ENCODE measurements around the gene ITGAD.

The ITGAD gene

DNA sequence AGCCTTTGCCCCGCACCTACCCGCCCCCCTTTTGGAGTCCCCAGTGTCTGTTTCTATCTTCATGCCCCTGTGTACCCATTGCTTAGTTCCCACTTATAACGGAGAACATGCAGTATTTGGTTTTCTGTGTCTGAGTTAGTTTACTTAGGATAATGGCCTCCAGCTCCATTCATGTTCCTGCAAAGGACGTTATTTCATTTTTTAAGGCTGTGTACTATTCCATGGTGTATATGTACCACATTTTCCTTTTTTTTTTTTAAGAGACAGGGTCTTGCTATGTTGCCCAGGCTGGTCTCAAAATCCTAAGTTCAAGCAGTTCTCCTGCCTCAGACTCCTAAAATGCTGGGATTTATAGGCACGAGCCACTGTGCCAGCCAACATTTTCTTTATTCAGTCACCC, 74.7 kb downstream of the ITGAD start:
- TF ChIP-seq CTCF (IDR thresholded peaks at IDR 0.05; ENCODE audit: low read depth, low read length, poor library complexity, severe bottlenecking), result no peak
- TF ChIP-seq EZH2phosphoT487 (IDR thresholded peaks at IDR 0.05; ENCODE audit: borderline replicate concordance, low read length), result no peak
- H3K4me1 ChIP-seq (ENCODE audit: control insufficient read depth, low read length), result peaks cover 10% of the 10 kb centered on the region
- H3K9me2 ChIP-seq (replicated peaks; ENCODE audit: control insufficient read depth, low read length), result no peaks in the 10 kb centered on the region
- no peaks in the 10 kb centered on the region for H3K79me2 ChIP-seq (ENCODE audit: control insufficient read depth, low read length)
- no peak overlapping the region for H3K27ac ChIP-seq (ENCODE audit: low read depth, low read length)
- no peak overlapping the region for H3K4me3 ChIP-seq (ENCODE audit: low read length)
- H3K4me2 ChIP-seq (ENCODE audit: low read length), result no peak overlapping the region
- H4K20me1 ChIP-seq (ENCODE audit: control insufficient read depth, insufficient read depth, low read depth, low read length), result no peaks in the 10 kb centered on the region
- no peaks in the 10 kb centered on the region for H3K9me3 ChIP-seq (ENCODE audit: control insufficient read depth, insufficient read depth, low read length)
- no peaks in the 10 kb centered on the region for H3F3A ChIP-seq (ENCODE audit: control insufficient read depth, insufficient read depth)
- H3K27me3 ChIP-seq (ENCODE audit: control insufficient read depth, low read length), result no peaks in the 10 kb centered on the region
- H3K36me3 ChIP-seq (ENCODE audit: control insufficient read depth, low read length), result no peaks in the 10 kb centered on the region

- peaks cover 10% of the 10 kb centered on the region for H3K4me1 ChIP-seq (ENCODE audit: control insufficient read depth, low read length)
- H3F3A ChIP-seq (ENCODE audit: control insufficient read depth, insufficient read depth), result no peaks in the 10 kb centered on the region
- no peak overlapping the region for H3K4me2 ChIP-seq (ENCODE audit: low read length)
- TF ChIP-seq CTCF (IDR thresholded peaks at IDR 0.05; ENCODE audit: low read depth, low read length, poor library complexity, severe bottlenecking) (no peak), EZH2phosphoT487 (IDR thresholded peaks at IDR 0.05; ENCODE audit: borderline replicate concordance, low read length) (no peak)
- no peak overlapping the region for H3K27ac ChIP-seq (ENCODE audit: low read depth, low read length)
- no peaks in the 10 kb centered on the region for H3K36me3 ChIP-seq (ENCODE audit: control insufficient read depth, low read length)
- H3K9me2 ChIP-seq (replicated peaks; ENCODE audit: control insufficient read depth, low read length), result no peaks in the 10 kb centered on the region
- H3K79me2 ChIP-seq (ENCODE audit: control insufficient read depth, low read length), result no peaks in the 10 kb centered on the region
- H4K20me1 ChIP-seq (ENCODE audit: control insufficient read depth, insufficient read depth, low read depth, low read length), result no peaks in the 10 kb centered on the region
- no peaks in the 10 kb centered on the region for H3K9me3 ChIP-seq (ENCODE audit: control insufficient read depth, insufficient read depth, low read length)
- no peak overlapping the region for H3K4me3 ChIP-seq (ENCODE audit: low read length)
- H3K27me3 ChIP-seq (ENCODE audit: control insufficient read depth, low read length), result no peaks in the 10 kb centered on the region
Measured at GRCh38 chr16:31470615-31471014, 77.5 kb downstream of the ITGAD start.

DNA sequence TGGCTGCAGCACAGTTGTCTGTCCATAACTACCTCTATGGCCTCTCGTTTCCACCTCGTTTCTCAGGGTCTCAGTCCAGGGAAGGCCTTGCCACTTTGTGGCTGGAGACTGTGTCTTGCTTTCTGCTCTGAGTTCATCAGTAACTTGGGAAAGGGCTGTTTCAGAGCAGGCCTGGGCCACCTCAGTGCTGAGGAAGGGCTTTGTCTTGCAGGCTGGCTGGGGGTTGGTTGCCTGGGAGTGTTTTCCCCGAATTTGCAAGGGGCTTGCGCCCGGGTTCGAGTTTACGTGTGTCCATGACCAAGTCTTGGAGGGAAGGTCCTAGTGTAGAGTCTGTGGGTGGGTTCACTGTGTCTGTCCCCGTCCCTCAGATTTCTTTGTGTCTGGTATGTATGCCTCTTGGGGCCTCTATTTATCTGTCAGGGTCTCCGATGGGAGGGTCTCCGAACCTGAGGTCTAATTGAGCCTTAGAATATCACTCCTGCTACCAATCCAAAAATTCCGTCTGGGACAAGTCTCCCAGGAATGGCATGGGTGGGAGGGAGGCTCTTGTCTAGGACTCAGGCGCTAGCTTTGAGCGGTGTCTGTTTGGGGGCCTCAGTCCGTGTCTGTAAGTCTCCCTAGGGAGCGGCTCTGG, 78.2 kb downstream of the ITGAD start:
- H3K27me3 ChIP-seq (ENCODE audit: control insufficient read depth, low read length), result no peaks in the 10 kb centered on the region
- H3K36me3 ChIP-seq (ENCODE audit: control insufficient read depth, low read length), result no peaks in the 10 kb centered on the region
- H3K9me2 ChIP-seq (replicated peaks; ENCODE audit: control insufficient read depth, low read length), result no peaks in the 10 kb centered on the region
- no peaks in the 10 kb centered on the region for H3F3A ChIP-seq (ENCODE audit: control insufficient read depth, insufficient read depth)
- H4K20me1 ChIP-seq (ENCODE audit: control insufficient read depth, insufficient read depth, low read depth, low read length), result no peaks in the 10 kb centered on the region
- H3K9me3 ChIP-seq (ENCODE audit: control insufficient read depth, insufficient read depth, low read length), result no peaks in the 10 kb centered on the region
- no peak overlapping the region for H3K4me2 ChIP-seq (ENCODE audit: low read length)
- no peak overlapping the region for H3K27ac ChIP-seq (ENCODE audit: low read depth, low read length)
- no peaks in the 10 kb centered on the region for H3K79me2 ChIP-seq (ENCODE audit: control insufficient read depth, low read length)
- H3K4me1 ChIP-seq (ENCODE audit: control insufficient read depth, low read length), result peaks cover 10% of the 10 kb centered on the region
- TF ChIP-seq CTCF (IDR thresholded peaks at IDR 0.05; ENCODE audit: low read depth, low read length, poor library complexity, severe bottlenecking) (no peak), EZH2phosphoT487 (IDR thresholded peaks at IDR 0.05; ENCODE audit: borderline replicate concordance, low read length) (no peak)
- no peak overlapping the region for H3K4me3 ChIP-seq (ENCODE audit: low read length)
